GM12878 (cell line): ENCODE data around the gene KDM4C. TPM values are rescaled to one million over a fixed set of nuclear protein-coding genes. Genes with fewer than 3 reads are reported as not detected.

Experiments used
- ATAC-seq: fragments of 200-7000 bp; cut with Tn5 transposase; 3 replicates; pipeline ENCODE4 v1.9.1; 2020; ENCODE audit warnings: mild to moderate bottlenecking, moderate library complexity
- BruUV-seq: library from RNA; stranded (reverse); fragments of 400-500 nt; replicated peaks from 2 replicates; lab custom pipeline; 2021; lab: Mats Ljungman, UMichigan
- CTCF ChIA-PET: fragments of 300-600 bp; sonication (Branson Sonifier 250); formaldehyde crosslinking; extraction: SDS; loops from one replicate; lab custom pipeline; 2021; ENCODE audit warnings: inconsistent platforms; lab: Yijun Ruan, JAX
- POLR2A ChIA-PET: fragments of 350-600 bp; formaldehyde crosslinking; extraction: SDS; loops from one replicate; lab custom pipeline; 2021; ENCODE audit warnings: inconsistent platforms; lab: Charles Lee
- RAD21 ChIA-PET: fragments of 300-600 bp; sonication (Branson Sonifier 250); formaldehyde crosslinking; loops from one replicate; lab custom pipeline; 2023; ENCODE audit warnings: antibody characterized with exemption; ENCODE audit not compliant: unreplicated experiment; lab: Charles Lee
- SMC1A ChIA-PET: fragments of 300-600 bp; sonication (Branson Sonifier 250); formaldehyde crosslinking; loops from one replicate; lab custom pipeline; 2023; ENCODE audit not compliant: unreplicated experiment, uncharacterized antibody; lab: Charles Lee
- DNase-seq: peaks from one replicate; pipeline ENCODE4 v3.0.0-alpha.2; 2011; ENCODE audit warnings: low read depth, low spot score
- FAIRE-seq: peaks from 3 replicates; lab custom pipeline; 2011; peaks lifted over from hg19 to GRCh38; lab: Jason Lieb, UNC
- H2AFZ ChIP-seq: 2 replicates; pipeline ENCODE4 v1.6.0; 2011; ENCODE audit warnings: low read depth, low read length, control low read depth; ENCODE audit not compliant: control insufficient read depth
- H3K27ac ChIP-seq: 2 replicates; pipeline ENCODE4 v1.5.1; 2011; ENCODE audit warnings: control low read depth; ENCODE audit not compliant: control insufficient read depth, insufficient read depth
- H3K27me3 ChIP-seq, 2 experiments: replicated peaks in 1 of 2; 2 replicates each; pipeline versions ENCODE4 v1.6.0 to v1.6.1; 2011; ENCODE audit warnings: low read length in 1 of 2; ENCODE audit not compliant: control insufficient read depth in 2 of 2, insufficient read depth in 2 of 2
- H3K36me3 ChIP-seq, 2 experiments: 2 replicates each; pipeline ENCODE4 v1.5.1; 2011; ENCODE audit warnings: low read length in 1 of 2; ENCODE audit not compliant: control insufficient read depth in 2 of 2, insufficient read depth in 2 of 2
- H3K4me1 ChIP-seq: 2 replicates; pipeline ENCODE4 v1.6.1; 2011; ENCODE audit warnings: mild to moderate bottlenecking, low read length, moderate library complexity, mixed read lengths; ENCODE audit not compliant: control insufficient read depth, insufficient read depth
- H3K4me2 ChIP-seq: 2 replicates; pipeline ENCODE4 v1.6.0; 2011; ENCODE audit warnings: control low read depth; ENCODE audit not compliant: control insufficient read depth, insufficient read depth
- H3K4me3 ChIP-seq: fragments of 200-600 bp; sonication (generic); 2 replicates; pipeline ENCODE4 v1.5.1; 2016
- H3K79me2 ChIP-seq: 2 replicates; pipeline ENCODE4 v1.6.0; 2011; ENCODE audit warnings: low read length; ENCODE audit not compliant: control insufficient read depth, insufficient read depth
- H3K9ac ChIP-seq: 2 replicates; pipeline ENCODE4 v1.8.0; 2011; ENCODE audit warnings: low read length, control low read depth, mixed read lengths; ENCODE audit not compliant: control insufficient read depth, insufficient read depth
- H3K9me3 ChIP-seq: replicated peaks from 3 replicates; pipeline ENCODE4 v1.5.1; 2011; ENCODE audit warnings: mild to moderate bottlenecking, low read length; ENCODE audit not compliant: control insufficient read depth, insufficient read depth
- H4K20me1 ChIP-seq: 2 replicates; pipeline ENCODE4 v1.6.0; 2011; ENCODE audit not compliant: control insufficient read depth, insufficient read depth
- EED ChIP-seq: sonication (generic); IDR thresholded peaks from 2 replicates; pipeline ENCODE4 v1.6.1; 2016; ENCODE audit warnings: antibody characterized with exemption, low read depth
- EP300 ChIP-seq, 2 experiments: fragments of 150-350 bp in 1 of 2; IDR thresholded peaks; 2 replicates each; pipeline ENCODE4 v1.6.1; 2011 to 2012; ENCODE audit warnings: low read depth in 2 of 2, low read length in 2 of 2, borderline replicate concordance in 1 of 2, improper control_type of control experiment in 1 of 2, inconsistent platforms in 1 of 2; ENCODE audit not compliant: control insufficient read depth in 1 of 2
- IKZF2 ChIP-seq, 2 experiments: fragments of 450-650 bp; IDR thresholded peaks; 2 replicates each; pipeline ENCODE4 v1.6.1; 2017; ENCODE audit warnings: mild to moderate bottlenecking in 2 of 2, moderate library complexity in 2 of 2
- MYC ChIP-seq: IDR thresholded peaks from 2 replicates; pipeline ENCODE4 v1.6.1; 2011; ENCODE audit warnings: mild to moderate bottlenecking, low read length, moderate library complexity, inconsistent platforms; ENCODE audit not compliant: insufficient read depth, insufficient replicate concordance, insufficient read length, severe bottlenecking
- SMAD5 ChIP-seq: IDR thresholded peaks from 2 replicates; pipeline ENCODE4 v1.6.1; 2016; ENCODE audit warnings: antibody characterized with exemption, low read depth
- SMARCA5 ChIP-seq: fragments of 450-650 bp; IDR thresholded peaks from 2 replicates; pipeline ENCODE4 v1.6.1; 2017; ENCODE audit warnings: mild to moderate bottlenecking
- TCF12 ChIP-seq: IDR thresholded peaks from 2 replicates; pipeline ENCODE4 v1.6.1; 2011; ENCODE audit warnings: low read depth, mild to moderate bottlenecking, low read length
- ZNF274 ChIP-seq: IDR thresholded peaks from one replicate; pipeline ENCODE4 v1.8.0; 2011; ENCODE audit not compliant: insufficient read length, insufficient read depth
- WGBS: methylation state at CpG from one replicate; pipeline ENCODE4 v1.1.6; 2016; ENCODE audit warnings: low lambda C conversion rate; ENCODE audit not compliant: insufficient replicate concordance, insufficient coverage; ENCODE audit errors: missing lambda C conversion rate; 5-methylcytosine and 5-hydroxymethylcytosine counted together
- in situ Hi-C: fragments of 300-500 bp; cut with MboI; formaldehyde crosslinking; loops from 9 replicates; pipeline ENCODE4 v1.14.3; 2018; ENCODE audit warnings: mixed read lengths
- intact Hi-C: fragments of 100-400 bp; cut with micrococcal nuclease; formaldehyde crosslinking; loops from one replicate; pipeline ENCODE4 v1.14.2; 2022; ENCODE audit not compliant: unreplicated experiment
- polyA plus RNA-seq, 11 experiments: library from polyadenylated mRNA; depleted of rRNA in 4 of 11; unstranded in 6 of 11; stranded (reverse) in 5 of 11; fragments of >200 nt; fragmentation: Nextera tagmentation in 4 of 11; fragmentation: Illumina TruSeq in 1 of 11; extraction: Ambion mirVana in 4 of 11; extraction: Trizol in 1 of 11; gene quantifications; 1 replicate in 1 of 11; 2 replicates in 10 of 11; pipeline versions ENCODE4 v1.2.1 to v1.2.3, GENCODE V29; 2011 to 2016; ENCODE audit warnings: inconsistent platforms in 2 of 11, missing spikeins in 2 of 11, low read depth in 1 of 11
- total RNA-seq, 4 experiments: library from RNA; depleted of rRNA in 3 of 4; stranded (reverse); fragments of >200 nt in 3 of 4; fragmentation: Illumina TruSeq in 1 of 4; extraction: Trizol in 1 of 4; gene quantifications; 2 replicates each; pipeline versions ENCODE4 v1.2.1 to v1.2.3, GENCODE V29; 2013 to 2021
- TF ChIP-seq, protein P1 (sequence below): fragments of 450-650 bp; IDR thresholded peaks from 2 replicates; pipeline ENCODE4 v1.6.1; 2016; ENCODE audit warnings: mild to moderate bottlenecking, moderate library complexity, borderline replicate concordance
- TF ChIP-seq, protein P2 (sequence below): IDR thresholded peaks from 2 replicates; pipeline ENCODE4 v1.6.1; 2012; ENCODE audit warnings: low read length, inconsistent platforms
- TF ChIP-seq, protein P3 (sequence below): fragments of 450-650 bp; IDR thresholded peaks from 2 replicates; pipeline ENCODE4 v1.6.1; 2016; ENCODE audit warnings: mild to moderate bottlenecking
- TF ChIP-seq, protein P4 (sequence below): fragments of 450-650 bp; IDR thresholded peaks from 2 replicates; pipeline ENCODE4 v1.6.1; 2017; ENCODE audit warnings: borderline replicate concordance

KDM4C gene
- total and polyA plus RNA-seq, 10 of the 15 experiments (the other 5 are each of a cell fraction or from before 2014, with no cell fraction given) = 6.8 to 41.2 (median 20.1) TPM

DNA sequence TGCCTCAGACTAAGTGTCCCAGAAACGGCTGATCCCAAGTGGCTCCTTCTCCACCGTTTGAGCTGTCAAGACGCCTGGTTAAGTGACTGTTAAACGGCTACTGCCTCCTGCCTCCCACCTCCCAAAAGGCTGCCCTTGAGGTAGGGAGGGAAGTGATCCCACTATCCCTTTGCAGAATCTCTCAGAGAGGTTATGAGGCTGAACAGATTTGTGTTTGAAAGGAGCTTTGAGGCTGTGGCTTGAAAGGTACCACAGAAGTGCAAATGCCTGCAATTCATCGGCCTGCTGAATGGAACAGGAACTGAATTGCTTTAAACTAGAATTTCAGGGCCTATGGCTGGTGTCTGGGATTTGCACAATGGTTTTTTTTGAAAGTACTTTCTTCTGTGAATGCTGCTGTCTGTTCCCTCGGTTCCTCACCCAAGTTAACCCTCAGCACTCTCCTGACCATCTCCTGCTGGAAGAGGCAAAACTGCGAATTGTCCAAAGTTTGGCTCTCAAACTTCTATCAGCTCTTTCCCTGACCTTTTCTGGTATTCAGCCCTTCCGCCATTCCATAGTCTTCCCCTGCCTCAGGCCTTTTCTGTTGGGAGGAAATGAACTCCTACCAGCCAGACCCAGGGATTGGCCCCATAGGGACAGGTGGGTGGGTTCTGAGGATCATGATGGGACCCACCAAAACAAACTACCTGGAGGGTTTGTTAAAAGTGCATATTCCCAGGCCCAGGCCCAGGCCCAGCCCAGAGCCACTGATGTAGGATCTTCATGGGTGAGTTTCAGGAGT, 453.3 kb downstream of the KDM4C start:
- no peaks in the 10 kb centered on the region for H4K20me1 ChIP-seq
- H3K79me2 ChIP-seq = no peaks in the 10 kb centered on the region
- no peaks in the 10 kb centered on the region; a peak in 1 of 4 replicates for H3K27me3 ChIP-seq
- FAIRE-seq (no peak), ATAC-seq (no peak), DNase-seq (no peak)
- BruUV-seq = no TSS peak
- intact Hi-C loops (no loop called here), in situ Hi-C loops (loop anchor here (25.0 kb wide), 1 partner anchor 101 kb away; no protein-coding TSS in a partner anchor)
- ChIA-PET SMC1A (interaction anchor here (1.1 to 1.4 kb wide), 3 partner anchors 16 to 115 kb away, joined by 3 read pairs; no protein-coding TSS in a partner anchor), POLR2A (no interaction called here), CTCF (no interaction called here), RAD21 (no interaction called here)
- H3K27ac ChIP-seq = no peak overlapping the region
- no peaks in the 10 kb centered on the region for H3K9me3 ChIP-seq
- H3K4me2 ChIP-seq = no peak overlapping the region
- no peak overlapping the region for H3K4me3 ChIP-seq
- no peak overlapping the region for H2AFZ ChIP-seq
- H3K9ac ChIP-seq = no peak overlapping the region
- H3K4me1 ChIP-seq = no peaks in the 10 kb centered on the region
- H3K36me3 ChIP-seq = no peaks in the 10 kb centered on the region
- WGBS = 43% methylated on average over 8 of the region's 8 CpGs
- TF ChIP-seq, protein P1, sequence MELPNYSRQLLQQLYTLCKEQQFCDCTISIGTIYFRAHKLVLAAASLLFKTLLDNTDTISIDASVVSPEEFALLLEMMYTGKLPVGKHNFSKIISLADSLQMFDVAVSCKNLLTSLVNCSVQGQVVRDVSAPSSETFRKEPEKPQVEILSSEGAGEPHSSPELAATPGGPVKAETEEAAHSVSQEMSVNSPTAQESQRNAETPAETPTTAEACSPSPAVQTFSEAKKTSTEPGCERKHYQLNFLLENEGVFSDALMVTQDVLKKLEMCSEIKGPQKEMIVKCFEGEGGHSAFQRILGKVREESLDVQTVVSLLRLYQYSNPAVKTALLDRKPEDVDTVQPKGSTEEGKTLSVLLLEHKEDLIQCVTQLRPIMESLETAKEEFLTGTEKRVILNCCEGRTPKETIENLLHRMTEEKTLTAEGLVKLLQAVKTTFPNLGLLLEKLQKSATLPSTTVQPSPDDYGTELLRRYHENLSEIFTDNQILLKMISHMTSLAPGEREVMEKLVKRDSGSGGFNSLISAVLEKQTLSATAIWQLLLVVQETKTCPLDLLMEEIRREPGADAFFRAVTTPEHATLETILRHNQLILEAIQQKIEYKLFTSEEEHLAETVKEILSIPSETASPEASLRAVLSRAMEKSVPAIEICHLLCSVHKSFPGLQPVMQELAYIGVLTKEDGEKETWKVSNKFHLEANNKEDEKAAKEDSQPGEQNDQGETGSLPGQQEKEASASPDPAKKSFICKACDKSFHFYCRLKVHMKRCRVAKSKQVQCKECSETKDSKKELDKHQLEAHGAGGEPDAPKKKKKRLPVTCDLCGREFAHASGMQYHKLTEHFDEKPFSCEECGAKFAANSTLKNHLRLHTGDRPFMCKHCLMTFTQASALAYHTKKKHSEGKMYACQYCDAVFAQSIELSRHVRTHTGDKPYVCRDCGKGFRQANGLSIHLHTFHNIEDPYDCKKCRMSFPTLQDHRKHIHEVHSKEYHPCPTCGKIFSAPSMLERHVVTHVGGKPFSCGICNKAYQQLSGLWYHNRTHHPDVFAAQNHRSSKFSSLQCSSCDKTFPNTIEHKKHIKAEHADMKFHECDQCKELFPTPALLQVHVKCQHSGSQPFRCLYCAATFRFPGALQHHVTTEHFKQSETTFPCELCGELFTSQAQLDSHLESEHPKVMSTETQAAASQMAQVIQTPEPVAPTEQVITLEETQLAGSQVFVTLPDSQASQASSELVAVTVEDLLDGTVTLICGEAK = no peak
- no peak for TF ChIP-seq TCF12
- TF ChIP-seq SMAD5 = no peak
- TF ChIP-seq EED = no peak
- TF ChIP-seq SMARCA5 = no peak
- TF ChIP-seq, protein P2, sequence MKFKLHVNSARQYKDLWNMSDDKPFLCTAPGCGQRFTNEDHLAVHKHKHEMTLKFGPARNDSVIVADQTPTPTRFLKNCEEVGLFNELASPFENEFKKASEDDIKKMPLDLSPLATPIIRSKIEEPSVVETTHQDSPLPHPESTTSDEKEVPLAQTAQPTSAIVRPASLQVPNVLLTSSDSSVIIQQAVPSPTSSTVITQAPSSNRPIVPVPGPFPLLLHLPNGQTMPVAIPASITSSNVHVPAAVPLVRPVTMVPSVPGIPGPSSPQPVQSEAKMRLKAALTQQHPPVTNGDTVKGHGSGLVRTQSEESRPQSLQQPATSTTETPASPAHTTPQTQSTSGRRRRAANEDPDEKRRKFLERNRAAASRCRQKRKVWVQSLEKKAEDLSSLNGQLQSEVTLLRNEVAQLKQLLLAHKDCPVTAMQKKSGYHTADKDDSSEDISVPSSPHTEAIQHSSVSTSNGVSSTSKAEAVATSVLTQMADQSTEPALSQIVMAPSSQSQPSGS = no peak
- TF ChIP-seq IKZF2 (IDR thresholded peaks at IDR 0.05) = no peak
- TF ChIP-seq, protein P3, sequence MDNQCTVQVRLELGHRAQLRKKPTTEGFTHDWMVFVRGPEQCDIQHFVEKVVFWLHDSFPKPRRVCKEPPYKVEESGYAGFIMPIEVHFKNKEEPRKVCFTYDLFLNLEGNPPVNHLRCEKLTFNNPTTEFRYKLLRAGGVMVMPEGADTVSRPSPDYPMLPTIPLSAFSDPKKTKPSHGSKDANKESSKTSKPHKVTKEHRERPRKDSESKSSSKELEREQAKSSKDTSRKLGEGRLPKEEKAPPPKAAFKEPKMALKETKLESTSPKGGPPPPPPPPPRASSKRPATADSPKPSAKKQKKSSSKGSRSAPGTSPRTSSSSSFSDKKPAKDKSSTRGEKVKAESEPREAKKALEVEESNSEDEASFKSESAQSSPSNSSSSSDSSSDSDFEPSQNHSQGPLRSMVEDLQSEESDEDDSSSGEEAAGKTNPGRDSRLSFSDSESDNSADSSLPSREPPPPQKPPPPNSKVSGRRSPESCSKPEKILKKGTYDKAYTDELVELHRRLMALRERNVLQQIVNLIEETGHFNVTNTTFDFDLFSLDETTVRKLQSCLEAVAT = no peak
- no peak for TF ChIP-seq ZNF274
- no peak for TF ChIP-seq EP300 (IDR thresholded peaks at IDR 0.05; ENCODE audit: borderline replicate concordance in 1 of 2, control insufficient read depth in 1 of 2, low read depth in 2 of 2, low read length in 2 of 2)
- TF ChIP-seq, protein P4, sequence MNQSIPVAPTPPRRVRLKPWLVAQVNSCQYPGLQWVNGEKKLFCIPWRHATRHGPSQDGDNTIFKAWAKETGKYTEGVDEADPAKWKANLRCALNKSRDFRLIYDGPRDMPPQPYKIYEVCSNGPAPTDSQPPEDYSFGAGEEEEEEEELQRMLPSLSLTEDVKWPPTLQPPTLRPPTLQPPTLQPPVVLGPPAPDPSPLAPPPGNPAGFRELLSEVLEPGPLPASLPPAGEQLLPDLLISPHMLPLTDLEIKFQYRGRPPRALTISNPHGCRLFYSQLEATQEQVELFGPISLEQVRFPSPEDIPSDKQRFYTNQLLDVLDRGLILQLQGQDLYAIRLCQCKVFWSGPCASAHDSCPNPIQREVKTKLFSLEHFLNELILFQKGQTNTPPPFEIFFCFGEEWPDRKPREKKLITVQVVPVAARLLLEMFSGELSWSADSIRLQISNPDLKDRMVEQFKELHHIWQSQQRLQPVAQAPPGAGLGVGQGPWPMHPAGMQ = no peak
- TF ChIP-seq MYC = no peak
